Measurements from ENCODE around the gene MRTFA. TPM values are rescaled to one million over a fixed set of nuclear protein-coding genes. Genes with fewer than 3 reads are reported as not detected.
"Not testable (repeated sequence)": the region's sequence is repeated elsewhere in the genome, so short reads cannot be mapped to it uniquely, and the experiment has no call there.

Gene MRTFA
- total RNA-seq, 1 donor: 44.9 TPM

GRCh38 chr22:40628354-40629042 is 8.0 kb downstream of the MRTFA start:
- no peak for DNase-seq (ENCODE audit: low read depth)
- no peak overlapping the region for H3K4me3 ChIP-seq (ENCODE audit: low read depth, low read length)

GRCh38 chr22:40627612-40628011 is 8.9 kb downstream of the MRTFA start:
- DNase-seq (ENCODE audit: low read depth): no peak
- no peak for TF ChIP-seq CTCF (IDR thresholded peaks at IDR 0.05; ENCODE audit: insufficient read depth, low read depth, low read length)
- no peak overlapping the region for H3K4me3 ChIP-seq (ENCODE audit: low read depth, low read length)

More at GRCh38 chr22:40628354-40629042, 8.0 kb downstream of the MRTFA start:
- no peak for TF ChIP-seq CTCF (IDR thresholded peaks at IDR 0.05; ENCODE audit: insufficient read depth, low read depth, low read length)

GRCh38 chr22:40626851-40627250 is 9.7 kb downstream of the MRTFA start:
- no peak for TF ChIP-seq CTCF (IDR thresholded peaks at IDR 0.05; ENCODE audit: insufficient read depth, low read depth, low read length)
- H3K4me3 ChIP-seq (ENCODE audit: low read depth, low read length): no peak overlapping the region
- no peak for DNase-seq (ENCODE audit: low read depth)

GRCh38 chr22:40625794-40626193 is 10.7 kb downstream of the MRTFA start:
- DNase-seq (ENCODE audit: low read depth); H3K4me3 ChIP-seq (ENCODE audit: low read depth, low read length): not testable (repeated sequence)

GRCh38 chr22:40625281-40625680 is 11.2 kb downstream of the MRTFA start:
- not testable (repeated sequence) for DNase-seq (ENCODE audit: low read depth); H3K4me3 ChIP-seq (ENCODE audit: low read depth, low read length)

DNA sequence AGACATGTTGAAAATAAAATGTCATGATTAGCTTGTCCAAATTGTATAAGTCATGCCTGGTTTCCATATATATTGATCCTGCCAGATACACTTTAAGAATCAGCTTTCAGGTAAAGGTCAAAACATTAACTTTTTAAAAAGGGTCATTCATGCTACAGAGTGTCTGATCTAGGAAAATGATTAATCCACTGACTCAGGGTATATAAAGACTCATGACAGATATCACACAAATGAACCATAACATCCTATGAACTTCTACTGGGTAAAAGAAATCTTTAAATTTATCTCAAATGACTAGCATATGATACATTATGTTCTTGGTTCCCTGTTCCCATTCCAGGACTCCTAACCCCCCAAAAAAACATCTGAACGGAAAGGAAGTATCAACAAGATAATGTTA is 11.7 kb downstream of the MRTFA start:
- no peak for DNase-seq (ENCODE audit: low read depth)
- H3K4me3 ChIP-seq (ENCODE audit: low read depth, low read length): no peak overlapping the region
- no peak for TF ChIP-seq CTCF (IDR thresholded peaks at IDR 0.05; ENCODE audit: insufficient read depth, low read depth, low read length)

- DNase-seq (ENCODE audit: low read depth): no peak
- no peak for TF ChIP-seq CTCF (IDR thresholded peaks at IDR 0.05; ENCODE audit: insufficient read depth, low read depth, low read length)
- no peak overlapping the region for H3K4me3 ChIP-seq (ENCODE audit: low read depth, low read length)
Measured at GRCh38 chr22:40621309-40622151, 15.0 kb downstream of the MRTFA start.

All from fibroblast of villous mesenchyme (primary cell).